Measurements from ENCODE around the gene L1CAM. TPM values are rescaled to one million over a fixed set of nuclear protein-coding genes. Genes with fewer than 3 reads are reported as not detected.

Gene L1CAM
- total and polyA plus RNA-seq, 9 of the 15 experiments (the other 6 are each of a cell fraction or from before 2014, with no cell fraction given) = 0.09 to 0.86 (median 0.26) TPM; not detected in 3

DNA sequence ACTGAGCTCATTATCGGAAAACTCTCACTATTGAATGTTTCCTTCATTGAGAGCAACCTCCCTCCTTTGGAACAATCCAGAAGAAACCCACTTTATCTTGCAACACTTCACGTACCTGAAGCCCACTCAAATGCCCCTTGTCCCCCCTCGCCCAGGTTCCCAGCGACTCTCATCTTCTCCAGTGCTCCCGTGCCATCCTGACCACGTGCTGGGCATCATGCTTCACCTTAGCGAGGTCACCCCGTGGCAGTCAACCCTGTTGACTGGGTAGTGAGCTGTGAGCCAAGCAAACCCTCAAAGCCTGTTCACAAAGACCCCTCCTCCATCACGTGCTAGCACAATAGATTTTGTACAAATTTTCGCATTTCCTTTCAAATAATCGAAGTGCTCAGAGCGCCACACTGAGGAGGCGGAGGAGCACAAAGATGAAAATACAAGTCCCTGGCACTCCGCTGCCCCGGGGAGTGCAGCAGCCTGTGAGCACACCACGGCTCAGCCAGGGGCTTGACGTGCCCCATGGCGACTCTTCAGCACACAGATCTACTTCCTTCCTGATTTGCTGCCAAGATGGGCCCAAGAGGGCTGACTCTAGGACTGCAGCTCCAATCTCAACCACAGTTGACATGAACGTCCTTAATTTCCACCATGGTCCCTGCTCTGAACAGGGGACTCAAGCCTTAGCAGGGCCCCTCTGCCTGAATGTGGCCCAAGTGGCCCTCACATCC, 71.2 kb downstream of the L1CAM start:
- in situ Hi-C loops (cut with MboI) = loop anchor here (5.0 kb wide), 1 partner anchor 317 kb away; no protein-coding TSS in a partner anchor
- H3K4me1 ChIP-seq (replicated peaks in 1 of 2; ENCODE audit: control insufficient read depth in 2 of 2, insufficient read depth in 2 of 2, low read length in 2 of 2) = peaks cover 5 to 27% of the 10 kb centered on the region in 2 experiments; a peak in 4 of 5 replicates
- ChIA-PET POLR2A (no interaction called here), CTCF (ENCODE audit: low intra/inter-chr PET ratio) (no interaction called here)
- ATAC-seq = no peak
- H2AFZ ChIP-seq (ENCODE audit: low read depth, low read length) = no peak overlapping the region
- no peaks in the 10 kb centered on the region for H3K36me3 ChIP-seq (ENCODE audit: control insufficient read depth, insufficient read depth, low read length)
- intact Hi-C loops (cut with micrococcal nuclease) = no loop called here
- H4K20me1 ChIP-seq (replicated peaks; ENCODE audit: control insufficient read depth, insufficient read depth, low read length) = no peaks in the 10 kb centered on the region; the same call in 1 of the 2 replicates
- no peak for DNase-seq (ENCODE audit: extremely low read depth in 1 of 4, low spot score in 3 of 4)
- H3K27ac ChIP-seq (ENCODE audit: extremely low read depth, low read depth, low read length) = no peak overlapping the region
- no peak overlapping the region for H3K9ac ChIP-seq (ENCODE audit: insufficient read depth in 1 of 2, low read depth in 2 of 2, low read length in 2 of 2)
- no peaks in the 10 kb centered on the region for H3K9me1 ChIP-seq (ENCODE audit: control insufficient read depth, insufficient read depth, low read length)
- no peaks in the 10 kb centered on the region for H3K9me3 ChIP-seq (replicated peaks; ENCODE audit: control insufficient read depth, insufficient read depth, low read depth, low read length)
- H3K79me2 ChIP-seq (ENCODE audit: control insufficient read depth, insufficient read depth, low read length) = no peaks in the 10 kb centered on the region
- peaks cover 16 to 31% of the 10 kb centered on the region in 2 experiments; a peak in 3 of 5 replicates for H3K27me3 ChIP-seq (ENCODE audit: control insufficient read depth in 2 of 2, insufficient read depth in 2 of 2, low read length in 2 of 2)
- WGBS (ENCODE audit: insufficient coverage, low coverage, missing lambda C conversion rate) = 26% methylated on average over 18 of the region's 19 CpGs
- TF ChIP-seq SMAD3 (CRISPR knock-in tag; conservative IDR thresholded peaks at IDR 0.05) = no peak
- TF ChIP-seq ZNF24 (IDR thresholded peaks at IDR 0.05) = no peak
- no peak for TF ChIP-seq ZNF395 (CRISPR knock-in tag; IDR thresholded peaks at IDR 0.05)
- TF ChIP-seq TSHZ1 (CRISPR knock-in tag; IDR thresholded peaks at IDR 0.05) = no peak
- no peak overlapping the region for H3K4me3 ChIP-seq
- FAIRE-seq = no peak
- BruUV-seq (replicated peaks) = no TSS peak
- no peak overlapping the region for H3K4me2 ChIP-seq (ENCODE audit: insufficient read depth, low read length)

Data from K562 (cell line).